Type B pancreatic cell (in vitro differentiated cells): ENCODE results near the gene ETV4. TPM values are rescaled to one million over a fixed set of nuclear protein-coding genes. Genes with fewer than 3 reads are reported as not detected.

ENCODE experiments used
- DNase-seq: peaks from one replicate; pipeline ENCODE4 v3.0.0; 2021; ENCODE audit warnings: mixed read lengths; ENCODE audit not compliant: unreplicated experiment; ENCODE audit errors: extremely low spot score
- H3K27ac Mint-ChIP-seq: 2 replicates; pipeline ENCODE4 v1.8.0; 2021; ENCODE audit warnings: mild to moderate bottlenecking, mixed read lengths
- H3K27me3 Mint-ChIP-seq: 2 replicates; pipeline ENCODE4 v1.8.0; 2021; ENCODE audit warnings: mixed read lengths
- H3K36me3 Mint-ChIP-seq: 2 replicates; pipeline ENCODE4 v1.8.0; 2021; ENCODE audit warnings: mixed read lengths
- H3K4me1 Mint-ChIP-seq: one replicate; pipeline ENCODE4 v1.8.0; 2021; ENCODE audit warnings: mixed read lengths; ENCODE audit not compliant: unreplicated experiment
- H3K4me3 Mint-ChIP-seq: 2 replicates; pipeline ENCODE4 v1.8.0; 2021; ENCODE audit warnings: mild to moderate bottlenecking, mixed read lengths
- H3K9me3 Mint-ChIP-seq: 2 replicates; pipeline ENCODE4 v1.8.0; 2021; ENCODE audit warnings: mixed read lengths
- CTCF ChIP-seq: fragments of 200-600 bp; sonication (generic); conservative IDR thresholded peaks from 2 replicates; pipeline ENCODE4 v1.5.0; 2021; ENCODE audit warnings: antibody characterized with exemption, mild to moderate bottlenecking
- total RNA-seq: library from RNA; stranded (reverse); gene quantifications from 2 replicates; pipeline ENCODE4 v1.2.1, GENCODE V29; 2021; ENCODE audit warnings: low replicate concordance

ETV4 gene
- total RNA-seq, 1 donor from 2014 or later = 18.3 TPM

GRCh38 chr17:43588121-43588520 lies 42.0 kb upstream of the ETV4 start:
- no peak for DNase-seq
- peaks cover 37% of the 10 kb centered on the region for H3K4me1 Mint-ChIP-seq
- H3K9me3 Mint-ChIP-seq = peaks cover 4% of the 10 kb centered on the region
- H3K27ac Mint-ChIP-seq = no peak overlapping the region
- peaks cover 3% of the 10 kb centered on the region for H3K27me3 Mint-ChIP-seq
- H3K4me3 Mint-ChIP-seq = no peak overlapping the region
- TF ChIP-seq CTCF = no peak
- H3K36me3 Mint-ChIP-seq = peaks cover 4% of the 10 kb centered on the region

- no peak for DNase-seq
- no peak for TF ChIP-seq CTCF
- Mint-ChIP-seq H3K4me1 (peaks cover 36% of the 10 kb centered on the region), H3K36me3 (peaks cover 4% of the 10 kb centered on the region), H3K27ac (no peak overlapping the region), H3K27me3 (peaks cover 3% of the 10 kb centered on the region), H3K9me3 (peaks cover 4% of the 10 kb centered on the region), H3K4me3 (no peak overlapping the region)
Observed at GRCh38 chr17:43587647-43588046, 41.5 kb upstream of the ETV4 start.

- DNase-seq = no peak
- TF ChIP-seq CTCF = no peak
- Mint-ChIP-seq H3K27ac (no peak overlapping the region), H3K27me3 (peaks cover 3% of the 10 kb centered on the region), H3K9me3 (peaks cover 4% of the 10 kb centered on the region), H3K4me1 (peaks cover 24% of the 10 kb centered on the region), H3K4me3 (no peak overlapping the region), H3K36me3 (peaks cover 4% of the 10 kb centered on the region)
Observed at GRCh38 chr17:43584666-43585102, 38.5 kb upstream of the ETV4 start.

GRCh38 chr17:43583332-43583731 lies 37.2 kb upstream of the ETV4 start:
- Mint-ChIP-seq H3K27me3 (peaks cover 8% of the 10 kb centered on the region), H3K27ac (no peak overlapping the region), H3K4me3 (no peak overlapping the region), H3K4me1 (peaks cover 37% of the 10 kb centered on the region), H3K36me3 (peaks cover 4% of the 10 kb centered on the region), H3K9me3 (peaks cover 4% of the 10 kb centered on the region)
- no peak for DNase-seq
- TF ChIP-seq CTCF = no peak

GRCh38 chr17:43581613-43582012 lies 35.5 kb upstream of the ETV4 start:
- DNase-seq = no peak
- H3K4me3 Mint-ChIP-seq = no peak overlapping the region
- no peak overlapping the region for H3K27ac Mint-ChIP-seq
- H3K36me3 Mint-ChIP-seq = no peaks in the 10 kb centered on the region
- no peaks in the 10 kb centered on the region for H3K9me3 Mint-ChIP-seq
- peaks cover 8% of the 10 kb centered on the region for H3K27me3 Mint-ChIP-seq
- H3K4me1 Mint-ChIP-seq = peaks cover 49% of the 10 kb centered on the region
- no peak for TF ChIP-seq CTCF

- Mint-ChIP-seq H3K36me3 (no peaks in the 10 kb centered on the region), H3K4me1 (peaks cover 51% of the 10 kb centered on the region), H3K4me3 (no peak overlapping the region), H3K27ac (no peak overlapping the region), H3K9me3 (no peaks in the 10 kb centered on the region), H3K27me3 (peaks cover 8% of the 10 kb centered on the region)
- no peak for DNase-seq
- TF ChIP-seq CTCF = no peak
Observed at GRCh38 chr17:43581130-43581529, 35.0 kb upstream of the ETV4 start.
